ENCODE results near the gene EMC8.

GRCh38 chr16:85734311-85735017 is 64.9 kb downstream of the EMC8 start:
- TF ChIP-seq CTCF (IDR thresholded peaks at IDR 0.05; ENCODE audit: low read depth, low read length) (no peak), EZH2phosphoT487 (IDR thresholded peaks at IDR 0.05; ENCODE audit: low read depth) (no peak)

Data from OCI-LY3 (cell line).